Hippocampal formation (tissue), 2 donors: Measurements from ENCODE around the gene POLD2.

Experiments used
- DNase-seq, 2 donors: peaks; one replicate each; lab custom pipeline; 2025; lab: John Stamatoyannopoulos, UW

POLD2 gene

GRCh38 chr7:44064791-44065430 lies 58.4 kb downstream of the POLD2 start:
- DNase-seq = no peak
